SKM-1 treated with dmso at 0.1 percent for 144 hours (cell line): ENCODE data around the gene ADORA2B.

Source experiments
- DNase-seq: peaks from one replicate; lab custom pipeline; 2025; ENCODE audit not compliant: unreplicated experiment; lab: John Stamatoyannopoulos, UW

The ADORA2B gene

DNA sequence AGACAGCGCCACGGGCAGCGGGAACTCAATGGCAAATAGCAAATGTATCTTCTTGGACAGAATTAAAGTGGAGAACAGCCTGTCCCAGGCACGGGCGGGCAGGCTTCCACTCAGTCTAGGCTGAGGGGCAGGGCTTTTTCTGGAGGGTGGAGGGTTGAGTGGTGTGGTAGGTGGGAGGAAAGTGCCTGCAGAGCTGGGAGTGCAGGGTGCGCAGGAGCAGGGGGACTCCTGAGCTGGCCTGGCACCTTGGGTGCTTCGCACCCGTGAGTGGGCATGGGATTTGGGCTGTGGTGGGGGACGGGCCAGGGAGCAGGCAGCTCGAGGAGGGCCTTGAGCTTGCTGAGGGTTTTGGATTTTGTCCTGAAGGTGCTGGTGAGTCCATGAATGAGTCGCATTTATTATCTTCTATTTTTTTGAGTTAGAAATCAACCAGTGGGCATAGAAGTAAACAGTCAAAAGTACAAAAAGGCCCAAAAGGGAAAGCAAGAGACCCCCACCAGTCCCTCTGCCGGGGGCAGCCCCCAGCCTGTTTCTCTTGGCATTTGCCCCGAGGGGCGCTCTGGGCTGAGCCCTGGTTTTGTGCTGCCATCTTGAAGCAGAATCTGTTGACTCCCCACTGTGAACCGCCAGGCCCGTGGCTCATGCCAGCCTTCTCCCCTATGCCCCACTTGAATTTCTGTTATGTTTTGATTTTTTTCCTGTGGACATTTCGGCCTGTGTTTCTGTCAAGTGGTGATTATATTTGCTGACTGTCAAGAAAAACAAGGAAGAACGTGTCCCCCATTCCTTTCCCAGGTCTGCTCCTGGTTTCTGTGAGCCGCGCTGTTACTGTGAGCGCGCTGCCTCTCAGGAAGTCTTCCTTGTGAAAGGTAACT, 8.2 kb downstream of the ADORA2B start:
- DNase-seq = no peak

DNA sequence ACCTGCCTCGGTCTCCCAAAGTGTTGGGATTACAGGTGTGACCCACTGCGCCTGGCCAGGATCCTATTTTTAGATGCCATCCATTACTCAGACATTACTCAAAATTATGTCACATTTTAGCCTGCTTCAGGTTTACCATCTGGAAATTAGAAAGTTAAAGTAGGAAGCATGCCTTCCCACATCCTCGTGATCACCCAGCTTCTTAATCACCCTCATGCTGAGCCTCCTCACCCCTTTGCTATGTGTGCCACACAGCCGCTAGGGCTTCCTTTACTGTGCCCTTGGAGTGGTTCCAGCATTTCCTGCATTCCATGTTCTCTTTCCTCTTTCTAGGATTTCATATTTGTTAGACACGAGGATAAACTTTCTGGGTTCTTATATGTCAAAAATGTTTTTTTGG, 9.3 kb downstream of the ADORA2B start:
- DNase-seq = no peak

DNA sequence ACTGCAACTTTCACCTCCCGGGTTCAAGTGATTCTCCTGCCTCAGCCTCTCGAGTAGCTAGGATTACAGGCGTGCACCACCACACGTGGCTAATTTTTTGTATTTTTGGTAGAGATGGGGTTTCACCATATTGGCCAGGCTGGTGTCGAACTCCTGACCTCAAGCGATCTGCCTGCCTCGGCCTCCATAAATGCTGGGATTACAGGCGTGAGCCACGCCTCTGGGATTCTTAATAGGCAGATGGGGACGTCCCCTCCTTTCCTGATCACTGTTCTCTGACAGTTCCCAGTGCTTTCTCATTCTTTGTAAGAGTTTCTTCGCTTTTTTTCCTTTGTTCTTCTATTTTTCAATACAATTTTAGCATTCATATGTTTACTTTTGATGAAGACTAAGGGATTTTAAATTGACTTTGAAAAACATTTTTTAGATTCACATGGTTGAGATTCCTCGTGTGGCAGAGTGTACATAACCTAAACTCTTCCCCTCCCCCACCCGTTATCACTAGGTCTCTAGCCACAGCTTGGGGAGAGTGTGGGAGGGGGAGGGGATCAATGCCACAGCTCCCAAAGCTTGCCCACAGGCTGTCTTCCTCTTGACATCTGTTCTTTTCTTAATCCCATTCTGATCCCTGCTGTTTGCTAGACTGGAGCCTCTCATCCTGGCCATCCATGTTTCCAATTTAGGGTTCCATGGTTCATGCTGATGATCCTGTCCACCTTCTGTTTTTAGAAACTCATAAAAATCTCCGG, 11.0 kb downstream of the ADORA2B start:
- no peak for DNase-seq

DNA sequence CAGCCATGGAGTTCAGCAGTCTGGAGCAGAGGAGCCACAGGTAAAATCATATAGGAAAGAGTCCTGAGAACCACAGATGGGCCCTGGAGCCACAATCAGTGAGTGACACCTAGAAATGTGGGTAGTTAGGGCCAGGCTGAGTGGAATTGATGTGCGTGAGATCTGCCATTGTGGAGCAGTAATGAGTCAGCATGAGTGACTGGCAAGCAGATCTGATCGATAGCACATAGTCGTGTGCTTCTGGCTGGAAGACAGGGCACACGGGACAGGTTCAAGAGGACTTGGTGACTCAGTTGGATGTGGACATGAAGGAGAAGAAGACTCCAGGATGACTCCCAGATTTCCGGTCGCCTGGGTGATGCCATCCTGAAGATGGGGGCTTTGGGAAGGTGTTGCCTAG, 12.3 kb downstream of the ADORA2B start:
- DNase-seq = no peak

DNA sequence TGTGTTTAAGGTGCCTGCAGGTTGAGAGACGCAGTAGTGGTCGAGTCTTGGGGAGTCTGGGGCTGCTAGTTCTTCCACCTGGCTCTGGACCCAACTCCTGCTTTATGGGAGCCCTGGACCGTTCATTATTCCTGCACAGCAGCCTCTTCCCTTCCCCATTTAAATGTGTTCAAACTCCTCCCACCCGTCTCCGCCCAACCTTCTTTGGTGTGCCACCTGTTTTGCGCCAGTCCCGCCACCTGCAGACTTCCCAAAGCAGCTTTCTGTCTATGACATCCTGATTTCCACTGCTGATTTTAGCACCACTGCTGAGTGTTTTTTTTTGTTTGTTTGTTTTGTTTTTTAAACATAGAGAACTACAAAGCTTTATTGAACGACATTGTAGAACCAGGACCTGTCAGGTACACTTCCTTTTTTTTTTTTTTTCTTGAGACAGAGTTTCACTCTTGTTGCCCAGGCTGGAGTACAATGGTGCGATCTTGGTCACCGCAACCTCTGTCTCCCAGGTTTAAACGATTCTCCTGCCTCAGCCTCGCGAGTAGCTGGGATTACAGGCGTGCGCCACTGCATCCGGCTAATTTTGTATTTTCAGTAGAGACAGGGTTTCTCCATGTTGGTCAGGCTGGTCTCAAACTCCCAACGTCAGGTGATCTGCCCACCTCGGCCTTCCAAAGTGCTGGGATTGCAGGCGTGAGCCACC, 12.8 kb downstream of the ADORA2B start:
- DNase-seq = no peak

DNA sequence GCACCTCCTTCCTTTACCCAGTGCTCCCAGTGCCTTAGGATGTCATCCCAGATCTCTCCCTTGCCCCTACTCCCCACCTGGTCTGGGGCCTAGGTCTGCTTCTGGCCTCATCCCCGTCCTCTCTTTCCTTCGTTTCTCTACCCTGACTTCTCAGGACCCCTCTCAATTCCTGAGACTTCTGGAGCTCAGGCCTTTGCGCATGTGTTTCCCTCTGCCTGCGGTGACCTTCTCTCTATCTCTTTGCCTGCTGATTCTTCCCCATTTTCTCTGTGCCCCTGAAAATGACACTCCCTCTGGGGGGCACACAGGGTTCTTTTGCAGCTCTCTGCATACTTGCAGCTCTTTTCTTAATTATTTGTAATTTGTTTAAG, 13.5 kb downstream of the ADORA2B start:
- no peak for DNase-seq

DNA sequence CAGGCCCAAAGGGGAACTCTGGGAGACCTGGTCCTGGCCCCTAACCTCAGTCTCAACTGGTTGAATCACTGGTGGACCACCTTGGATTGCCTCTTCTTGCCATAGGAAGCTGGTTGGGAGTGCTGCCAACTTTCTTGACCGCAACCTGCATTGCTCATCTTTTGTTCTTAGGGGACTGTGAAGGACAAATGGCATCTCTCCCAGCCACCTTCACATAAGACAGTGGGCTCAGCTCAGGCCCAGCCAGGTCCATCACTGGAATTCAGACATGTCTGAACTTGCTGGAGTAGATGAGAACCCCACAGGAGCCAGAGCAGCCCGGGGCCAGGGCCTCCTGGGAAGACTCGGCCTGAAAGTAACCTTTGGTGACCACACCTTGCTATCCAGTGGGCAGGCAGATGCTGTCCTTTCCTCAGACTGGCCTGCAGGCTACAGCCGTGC, 18.8 kb downstream of the ADORA2B start:
- DNase-seq = no peak

DNA sequence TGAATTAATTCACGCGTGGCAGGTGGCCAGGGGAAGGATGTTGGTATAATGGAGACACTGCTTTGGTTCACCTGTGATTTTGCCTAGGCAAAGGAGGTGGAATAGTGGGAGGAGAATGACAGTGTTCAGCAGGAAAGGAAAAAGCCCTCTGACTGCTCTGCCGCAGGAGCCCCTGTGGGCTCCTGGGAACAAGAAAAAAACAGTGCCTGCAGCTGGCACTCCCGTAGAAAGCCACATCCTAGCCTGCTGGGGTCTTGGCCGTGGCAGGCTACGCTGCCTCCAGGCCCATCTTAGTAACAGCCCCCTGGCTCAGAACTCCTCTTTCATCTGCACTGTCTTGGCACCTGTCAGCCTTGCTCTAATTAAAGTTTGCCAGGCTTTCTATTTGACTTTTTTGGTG, 20.6 kb downstream of the ADORA2B start:
- no peak for DNase-seq

DNA sequence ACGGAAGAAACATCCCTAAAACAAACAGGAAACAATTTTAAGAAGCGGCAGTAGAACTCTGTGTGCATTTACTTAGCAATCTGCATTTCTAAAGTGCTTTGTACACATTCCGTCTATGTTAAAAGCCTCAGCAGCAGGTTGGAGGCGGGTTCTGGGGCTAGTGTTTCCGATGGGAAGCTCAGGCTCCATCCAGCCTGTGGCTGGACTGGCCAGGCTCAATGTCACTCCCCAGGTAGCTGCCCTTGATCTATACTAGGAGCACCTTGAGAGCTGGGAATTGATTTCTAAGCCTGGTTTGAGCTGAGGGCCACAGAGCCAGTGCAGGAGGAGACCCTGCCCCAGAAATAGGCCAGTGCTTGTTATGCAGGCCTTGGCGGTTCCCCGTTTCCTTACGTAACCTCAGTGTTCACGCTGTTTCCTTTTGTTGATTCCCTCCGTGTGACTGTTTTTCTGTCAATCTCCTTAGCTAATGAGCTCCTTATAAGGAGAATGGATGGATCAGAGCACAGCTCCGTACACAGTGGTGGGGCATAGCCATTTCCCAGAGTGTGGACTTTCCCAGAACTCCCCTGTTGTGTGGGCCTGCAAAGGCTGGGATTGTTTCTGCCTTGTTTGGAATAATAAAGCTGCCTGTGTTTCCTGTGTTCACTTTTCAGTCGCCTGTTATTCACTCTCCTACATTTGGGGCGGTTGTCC, 21.4 kb downstream of the ADORA2B start:
- DNase-seq = no peak

DNA sequence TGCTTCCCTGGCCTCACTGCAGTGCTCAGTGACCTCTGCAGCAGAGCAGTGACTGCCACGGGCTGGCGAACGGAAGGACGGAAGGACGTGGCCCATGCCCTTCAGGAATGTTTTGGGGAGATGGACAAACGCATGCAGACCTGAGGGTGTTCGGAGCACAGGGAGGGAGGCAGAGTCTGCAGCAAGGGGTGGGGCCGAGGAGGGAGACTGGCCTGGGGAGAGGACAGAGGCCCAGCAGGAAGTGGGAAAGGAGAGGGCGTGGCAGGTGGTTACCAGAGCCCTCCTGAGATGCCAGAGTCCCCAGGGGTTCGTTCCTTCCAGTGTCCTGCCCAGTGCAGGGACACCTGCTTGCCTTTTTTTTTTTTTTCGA, 21.9 kb downstream of the ADORA2B start:
- no peak for DNase-seq

DNA sequence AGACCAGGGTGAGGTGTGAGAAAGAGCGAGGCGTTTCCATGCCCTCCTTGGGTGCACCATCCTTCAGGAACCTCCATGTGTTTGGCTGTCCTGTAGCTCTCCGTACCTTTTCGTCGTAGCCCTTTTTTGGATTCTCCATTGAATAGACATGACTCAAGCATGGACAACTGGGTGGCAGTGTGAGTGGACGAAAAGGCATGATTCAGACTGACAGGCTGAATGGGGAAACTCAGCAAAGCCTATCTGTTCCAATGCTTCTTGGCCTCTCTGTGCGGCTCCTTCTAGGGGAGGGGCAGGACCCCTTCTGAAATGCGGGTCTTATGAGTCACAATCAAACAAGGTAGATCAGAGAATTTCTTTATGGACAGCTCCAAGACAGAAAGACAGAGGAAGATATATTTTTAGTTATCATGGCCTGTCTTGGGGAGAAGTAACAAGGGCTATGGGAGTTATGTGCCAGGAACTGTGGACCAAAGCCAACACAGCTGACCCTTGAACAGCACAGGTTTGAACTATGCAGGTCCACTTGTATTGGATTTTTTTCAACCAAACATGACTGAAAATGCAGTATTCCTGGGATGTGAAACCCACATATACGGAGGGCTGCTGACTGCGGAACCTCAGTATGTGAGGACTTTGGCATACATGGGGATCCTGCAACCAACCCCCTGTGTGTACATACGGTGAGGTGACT, 22.9 kb downstream of the ADORA2B start:
- no peak for DNase-seq

DNA sequence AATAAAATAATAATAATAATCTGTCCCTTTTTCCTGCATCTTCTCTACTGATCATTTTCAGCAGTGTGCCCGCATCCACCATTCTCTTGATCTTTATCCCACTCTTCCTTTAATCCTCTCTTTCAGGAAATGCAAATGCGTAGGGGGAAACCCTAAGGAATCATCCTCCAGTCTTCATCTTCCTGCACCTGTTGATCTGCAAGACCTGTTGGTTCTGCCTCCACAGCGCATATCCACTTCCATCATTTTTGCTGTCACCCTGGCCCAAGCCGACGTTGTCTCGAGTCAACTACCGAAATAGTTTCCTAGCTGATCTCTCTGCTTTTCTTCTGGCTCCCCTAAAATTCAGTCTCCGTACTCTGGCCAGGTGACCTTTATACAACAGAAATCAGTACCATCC, 24.5 kb downstream of the ADORA2B start:
- DNase-seq = no peak

DNA sequence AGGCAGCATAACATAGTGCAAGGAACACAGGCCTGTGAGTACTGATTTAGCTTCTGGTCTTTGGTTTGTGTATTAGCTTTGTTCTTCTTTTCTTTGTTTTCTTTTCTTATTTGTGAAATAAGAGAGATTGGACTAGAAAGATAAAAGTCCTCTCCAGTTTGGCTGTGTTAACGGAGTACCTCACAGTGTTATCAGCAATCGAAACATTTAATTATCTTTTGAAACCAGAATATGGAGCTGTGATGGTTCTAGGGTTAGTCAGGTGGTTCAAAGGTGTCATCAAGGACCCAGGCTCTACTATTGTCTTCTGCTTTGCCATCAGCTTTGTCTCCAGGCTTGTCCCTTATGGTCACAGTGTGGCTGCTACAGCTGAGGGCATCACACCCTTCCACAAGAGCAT, 25.6 kb downstream of the ADORA2B start:
- DNase-seq = no peak

DNA sequence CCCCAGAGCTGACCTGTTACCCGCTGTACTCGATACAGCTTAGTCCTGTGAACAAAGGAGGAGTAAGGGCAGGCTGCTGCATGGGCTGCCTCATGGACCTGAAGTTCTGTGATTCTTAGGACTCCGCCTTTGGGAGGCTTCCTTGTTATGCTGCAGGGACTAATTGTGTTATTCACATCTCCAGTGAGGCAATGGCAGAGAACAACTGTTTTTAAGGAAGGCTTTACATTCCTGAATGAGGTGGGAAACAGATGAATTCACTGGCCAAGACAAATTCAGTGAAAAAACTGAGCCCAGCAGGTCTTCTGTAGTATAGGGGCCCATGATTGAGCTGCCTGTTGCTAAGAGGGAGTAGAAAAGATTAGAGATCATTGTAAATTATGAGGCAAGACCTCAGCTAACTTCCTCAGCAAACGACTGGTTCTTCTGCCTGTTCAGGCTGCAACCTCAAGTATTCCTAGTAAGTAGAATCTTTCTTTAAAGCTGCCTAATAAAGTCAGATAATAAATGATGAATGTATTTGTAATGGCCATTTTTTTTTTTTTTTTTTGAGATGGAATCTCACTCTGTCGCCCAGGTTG, 26.3 kb downstream of the ADORA2B start:
- DNase-seq = no peak

DNA sequence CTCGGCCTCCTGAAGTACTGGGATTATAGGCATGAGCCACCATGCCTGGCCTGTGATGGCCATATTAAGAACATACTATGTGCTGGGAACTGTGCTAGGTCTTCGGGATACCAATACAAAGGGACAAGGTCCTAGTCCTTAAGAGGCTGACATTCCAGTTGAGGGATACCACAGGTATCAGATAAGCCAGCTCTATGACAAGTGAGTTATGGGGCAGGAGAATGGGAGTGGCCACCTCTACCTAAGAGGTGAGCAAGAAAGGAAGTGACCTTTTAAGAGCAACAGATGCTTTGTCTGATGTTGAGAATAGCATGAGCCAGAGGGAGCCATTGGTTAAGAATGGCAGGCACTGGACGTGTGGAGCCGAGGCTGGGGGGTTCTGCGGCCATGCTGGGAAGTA, 27.0 kb downstream of the ADORA2B start:
- no peak for DNase-seq

DNA sequence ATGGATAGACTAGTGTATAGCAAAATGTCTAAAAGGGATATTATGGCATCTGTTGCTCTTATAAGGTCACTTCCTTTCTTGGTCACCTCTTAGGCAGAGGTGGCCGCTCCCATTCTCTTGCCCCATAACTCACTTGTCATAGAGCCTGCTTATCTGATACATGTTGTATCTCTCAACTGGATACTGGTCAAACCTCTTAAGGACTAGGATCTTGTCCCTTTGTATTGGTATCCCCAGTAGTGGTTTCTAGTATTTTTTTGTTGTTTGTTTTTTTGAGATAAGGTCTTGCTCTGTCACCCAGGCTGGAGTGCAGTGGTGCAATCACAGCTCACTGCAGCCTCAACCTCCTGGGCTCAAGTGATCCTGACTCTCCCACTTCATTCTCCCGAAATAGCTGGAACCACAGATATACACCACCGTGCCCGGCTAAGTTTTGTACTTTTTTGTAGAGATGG, 27.6 kb downstream of the ADORA2B start:
- DNase-seq = no peak

DNA sequence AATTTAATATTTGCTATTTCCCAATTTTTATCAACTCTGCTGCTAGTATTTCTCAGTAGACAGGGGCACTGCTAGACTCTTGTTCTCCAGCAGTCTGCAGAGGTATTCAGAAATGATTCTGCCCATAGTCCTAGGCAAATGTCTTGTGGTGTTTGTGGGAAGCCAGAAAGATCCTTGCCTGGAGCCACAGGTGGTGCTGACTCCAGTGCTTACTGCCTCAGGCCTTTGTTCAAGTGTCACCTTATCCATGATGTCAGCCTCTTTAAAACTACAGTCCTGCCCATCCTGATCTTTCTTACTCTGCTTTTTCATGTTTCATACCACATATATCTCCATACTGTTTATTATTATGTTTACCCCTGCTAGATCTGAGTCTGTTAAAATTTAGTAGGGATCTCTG, 28.1 kb downstream of the ADORA2B start:
- DNase-seq = no peak

DNA sequence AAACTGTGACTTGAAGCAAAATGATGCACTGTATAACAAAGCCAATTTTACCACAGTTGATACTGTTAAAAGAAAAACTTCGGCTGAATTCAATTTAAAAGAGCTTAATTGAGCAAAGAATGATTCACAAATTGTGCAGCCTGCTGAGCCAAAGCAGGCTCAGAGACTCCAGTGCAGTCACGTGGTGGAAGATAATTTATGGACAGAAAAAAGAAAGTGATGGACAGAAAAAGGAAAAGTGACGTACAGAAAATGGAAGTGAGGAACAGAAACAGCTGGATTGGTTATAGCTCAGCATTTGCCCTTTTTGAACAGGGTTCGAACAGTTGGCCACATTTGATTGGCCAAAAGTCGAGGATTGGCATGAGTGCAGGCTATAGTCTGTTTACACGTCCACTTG, 28.9 kb downstream of the ADORA2B start:
- no peak for DNase-seq

DNA sequence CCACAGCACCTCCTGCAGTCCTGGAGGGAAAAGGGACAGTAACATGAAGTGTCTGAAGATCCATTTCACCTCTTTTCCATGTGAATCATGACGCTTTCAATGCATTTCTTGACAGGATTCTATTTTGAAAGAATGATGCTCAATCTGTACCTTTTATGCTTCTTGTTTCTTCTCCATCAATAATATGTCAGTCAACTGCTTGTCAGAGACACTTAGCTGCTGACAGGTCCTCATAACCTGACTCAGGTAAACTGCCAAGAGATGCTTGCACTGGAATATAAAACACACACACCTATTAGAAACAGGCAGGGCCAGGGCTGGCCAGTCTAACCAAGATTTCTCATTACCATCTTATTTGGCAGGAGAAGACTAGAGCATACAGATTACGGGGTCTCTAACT, 33.0 kb downstream of the ADORA2B start:
- DNase-seq = no peak

DNA sequence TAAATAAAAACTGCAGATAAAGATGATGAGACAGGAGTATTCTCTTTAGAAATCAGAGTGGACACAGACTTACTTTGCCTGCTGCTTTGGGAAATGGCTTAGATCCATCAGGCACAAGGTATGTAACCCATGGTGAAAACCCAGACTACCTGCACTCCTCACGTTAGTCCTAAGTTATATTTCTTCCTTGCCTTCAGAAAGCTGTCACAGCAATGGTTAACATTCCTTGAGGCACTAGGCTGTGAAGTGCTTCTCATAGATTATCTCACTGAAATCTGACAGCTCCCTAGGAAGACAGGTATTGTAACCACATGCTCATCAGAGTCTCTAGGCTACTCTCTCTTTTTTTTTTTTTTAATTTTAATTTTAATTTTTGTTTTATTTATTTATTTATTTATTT, 33.7 kb downstream of the ADORA2B start:
- DNase-seq = no peak
